ENCODE results near the gene COQ8B.

- TF ChIP-seq, protein P1, sequence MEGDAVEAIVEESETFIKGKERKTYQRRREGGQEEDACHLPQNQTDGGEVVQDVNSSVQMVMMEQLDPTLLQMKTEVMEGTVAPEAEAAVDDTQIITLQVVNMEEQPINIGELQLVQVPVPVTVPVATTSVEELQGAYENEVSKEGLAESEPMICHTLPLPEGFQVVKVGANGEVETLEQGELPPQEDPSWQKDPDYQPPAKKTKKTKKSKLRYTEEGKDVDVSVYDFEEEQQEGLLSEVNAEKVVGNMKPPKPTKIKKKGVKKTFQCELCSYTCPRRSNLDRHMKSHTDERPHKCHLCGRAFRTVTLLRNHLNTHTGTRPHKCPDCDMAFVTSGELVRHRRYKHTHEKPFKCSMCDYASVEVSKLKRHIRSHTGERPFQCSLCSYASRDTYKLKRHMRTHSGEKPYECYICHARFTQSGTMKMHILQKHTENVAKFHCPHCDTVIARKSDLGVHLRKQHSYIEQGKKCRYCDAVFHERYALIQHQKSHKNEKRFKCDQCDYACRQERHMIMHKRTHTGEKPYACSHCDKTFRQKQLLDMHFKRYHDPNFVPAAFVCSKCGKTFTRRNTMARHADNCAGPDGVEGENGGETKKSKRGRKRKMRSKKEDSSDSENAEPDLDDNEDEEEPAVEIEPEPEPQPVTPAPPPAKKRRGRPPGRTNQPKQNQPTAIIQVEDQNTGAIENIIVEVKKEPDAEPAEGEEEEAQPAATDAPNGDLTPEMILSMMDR (IDR thresholded peaks at IDR 0.05; ENCODE audit: low read length) = no peak
- TF ChIP-seq EZH2 (IDR thresholded peaks at IDR 0.05; ENCODE audit: borderline replicate concordance, low read length) = no peak
These were observed 27.2 kb downstream of the COQ8B start for GRCh38 chr19:40689339-40690049.

Data from OCI-LY1 (cell line).